ENCODE results near the gene TMEM138. TPM values are rescaled to one million over a fixed set of nuclear protein-coding genes. Genes with fewer than 3 reads are reported as not detected.

The TMEM138 gene
- total RNA-seq, 1 donor from 2014 or later = 19.9 TPM

DNA sequence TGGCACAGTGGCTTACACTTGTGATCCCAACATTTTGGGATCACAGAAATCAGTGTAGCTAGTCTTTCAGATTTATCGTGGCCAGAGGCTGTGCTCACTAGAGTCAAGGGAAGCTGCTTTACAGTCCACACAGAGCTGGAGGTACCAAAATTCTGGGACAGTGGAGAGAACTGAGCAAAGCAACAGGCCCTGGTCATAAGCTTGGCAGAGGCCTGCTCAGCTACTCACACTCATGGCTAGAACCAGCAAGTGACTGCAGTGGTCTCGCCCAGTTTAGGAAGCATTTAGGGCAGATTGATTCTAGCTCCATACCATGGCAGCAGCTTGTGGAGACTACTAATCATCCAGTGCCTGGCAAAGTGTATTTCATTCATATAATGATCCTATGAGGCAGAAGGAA, 39.0 kb downstream of the TMEM138 start:
- H3K27ac ChIP-seq = no peak overlapping the region
- no peaks in the 10 kb centered on the region for H3K9me3 ChIP-seq
- no peaks in the 10 kb centered on the region for H3K27me3 ChIP-seq
- H3K4me1 ChIP-seq = no peaks in the 10 kb centered on the region
- peaks cover 0 to 53% of the 10 kb centered on the region in 2 donors for H3K36me3 ChIP-seq
- H3K4me3 ChIP-seq = no peak overlapping the region
- DNase-seq (ENCODE audit: extremely low spot score in 2 of 2) = no peak
- intact Hi-C loops (cut with DNase I) = no loop called here
- no peak for TF ChIP-seq POLR2AphosphoS5 (IDR thresholded peaks at IDR 0.05; ENCODE audit: insufficient read depth in 1 of 2, low read depth in 1 of 2)
- TF ChIP-seq CTCF (IDR thresholded peaks at IDR 0.05) = no peak
- no peak for TF ChIP-seq POLR2A (IDR thresholded peaks at IDR 0.05)

DNA sequence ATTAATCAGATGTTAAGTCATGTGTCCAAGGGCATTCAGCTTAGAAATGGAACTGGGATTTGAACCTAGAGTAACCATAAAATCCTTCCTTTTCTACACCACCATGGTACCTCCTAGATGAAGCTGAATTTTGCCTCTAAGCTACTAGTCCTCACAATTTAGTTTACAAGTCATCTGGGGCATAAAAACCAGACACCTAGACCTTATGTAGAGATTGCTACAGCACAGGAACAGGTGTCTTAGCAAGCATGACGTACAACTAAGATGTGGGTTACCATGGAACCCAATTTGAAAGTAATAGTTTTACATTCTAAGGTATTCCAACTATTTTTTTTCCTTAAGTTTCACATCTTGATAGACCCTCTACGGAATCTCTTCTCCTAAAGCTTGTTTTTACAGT, 39.4 kb downstream of the TMEM138 start:
- no peak overlapping the region for H3K4me3 ChIP-seq
- no peaks in the 10 kb centered on the region for H3K4me1 ChIP-seq
- H3K27me3 ChIP-seq = no peaks in the 10 kb centered on the region
- peaks cover 0 to 57% of the 10 kb centered on the region in 2 donors for H3K36me3 ChIP-seq
- DNase-seq (ENCODE audit: extremely low spot score in 2 of 2) = no peak
- no peak for TF ChIP-seq POLR2AphosphoS5 (IDR thresholded peaks at IDR 0.05; ENCODE audit: insufficient read depth in 1 of 2, low read depth in 1 of 2)
- TF ChIP-seq CTCF (IDR thresholded peaks at IDR 0.05) = no peak
- TF ChIP-seq POLR2A (IDR thresholded peaks at IDR 0.05) = no peak
- intact Hi-C loops (cut with DNase I) = no loop called here
- no peak overlapping the region for H3K27ac ChIP-seq
- no peaks in the 10 kb centered on the region for H3K9me3 ChIP-seq

DNA sequence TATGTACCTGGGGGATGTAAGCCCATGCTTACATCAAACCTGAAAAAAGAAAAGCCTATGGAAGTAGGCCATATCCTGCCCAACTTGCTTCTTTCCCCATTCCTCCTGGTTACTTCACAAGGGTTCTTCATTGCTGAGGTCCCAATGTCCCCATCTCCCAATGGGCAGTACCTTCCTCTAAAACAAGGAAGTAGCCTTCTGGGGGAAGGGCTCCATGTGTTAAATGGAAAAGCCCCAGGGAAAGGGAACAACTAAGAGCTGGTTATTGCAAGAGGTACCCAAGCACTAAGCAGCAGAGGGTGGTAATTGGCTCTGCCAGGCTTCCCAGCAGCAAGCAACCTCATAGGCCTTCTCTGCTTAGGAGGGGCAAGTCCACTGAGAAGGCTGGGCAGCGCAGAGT, 41.5 kb downstream of the TMEM138 start:
- H3K4me1 ChIP-seq = no peaks in the 10 kb centered on the region
- H3K4me3 ChIP-seq = no peak overlapping the region
- DNase-seq (ENCODE audit: extremely low spot score in 2 of 2) = no peak
- TF ChIP-seq POLR2AphosphoS5 (IDR thresholded peaks at IDR 0.05; ENCODE audit: insufficient read depth in 1 of 2, low read depth in 1 of 2) (no peak), CTCF (IDR thresholded peaks at IDR 0.05) (no peak), POLR2A (IDR thresholded peaks at IDR 0.05) (no peak)
- intact Hi-C loops (cut with DNase I) = no loop called here
- H3K27ac ChIP-seq = no peak overlapping the region
- no peaks in the 10 kb centered on the region for H3K27me3 ChIP-seq
- no peaks in the 10 kb centered on the region for H3K9me3 ChIP-seq
- H3K36me3 ChIP-seq = peaks cover 0 to 75% of the 10 kb centered on the region in 2 donors

DNA sequence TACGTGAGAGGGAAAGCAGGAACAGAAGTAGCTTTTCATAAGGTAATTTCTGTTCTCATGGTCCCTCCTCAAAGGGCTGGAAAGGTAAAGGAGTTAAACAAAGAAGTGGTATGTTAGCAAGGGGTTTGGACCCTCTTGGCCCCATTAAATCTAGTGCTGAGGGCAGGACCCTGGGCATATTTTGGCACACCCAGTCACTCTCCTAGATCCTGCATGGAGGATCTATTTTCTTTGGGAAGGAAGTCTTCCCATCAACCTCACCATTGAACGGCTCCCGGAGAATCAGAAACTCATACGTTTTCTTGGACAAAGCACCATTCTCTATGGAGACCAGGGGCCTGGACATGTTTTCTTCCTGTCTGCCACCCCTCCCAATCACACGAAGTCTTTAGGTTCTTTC, 41.9 kb downstream of the TMEM138 start:
- Histone ChIP-seq H3K4me3 (no peak overlapping the region), H3K36me3 (peaks cover 0 to 75% of the 10 kb centered on the region in 2 donors), H3K9me3 (no peaks in the 10 kb centered on the region), H3K27me3 (no peaks in the 10 kb centered on the region), H3K4me1 (no peaks in the 10 kb centered on the region), H3K27ac (no peak overlapping the region)
- intact Hi-C loops (cut with DNase I) = no loop called here
- TF ChIP-seq POLR2AphosphoS5 (IDR thresholded peaks at IDR 0.05; ENCODE audit: insufficient read depth in 1 of 2, low read depth in 1 of 2) (no peak), POLR2A (IDR thresholded peaks at IDR 0.05) (no peak), CTCF (IDR thresholded peaks at IDR 0.05) (no peak)
- DNase-seq (ENCODE audit: extremely low spot score in 2 of 2) = no peak

DNA sequence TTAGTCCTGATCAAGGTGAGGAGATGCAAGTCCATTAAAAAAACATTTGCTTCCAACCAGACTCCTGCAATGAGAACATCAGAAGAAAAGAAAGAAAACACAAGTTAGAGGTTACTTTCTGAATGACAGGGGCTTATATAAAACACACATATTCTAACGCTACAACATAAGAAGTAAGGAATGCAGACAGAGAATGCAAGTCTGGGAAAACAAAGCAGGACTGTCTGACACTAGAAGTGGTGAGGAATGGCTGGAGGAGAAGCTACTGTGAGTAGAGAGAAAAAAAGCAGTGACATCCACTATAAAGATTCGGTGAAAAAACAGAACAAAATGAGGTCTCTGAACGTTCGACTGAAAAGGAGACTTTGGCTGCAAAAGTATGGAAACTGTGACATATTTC, 42.5 kb downstream of the TMEM138 start:
- no peak overlapping the region for H3K27ac ChIP-seq
- intact Hi-C loops (cut with DNase I) = no loop called here
- DNase-seq (ENCODE audit: extremely low spot score in 2 of 2) = no peak
- no peak overlapping the region for H3K4me3 ChIP-seq
- no peak for TF ChIP-seq CTCF (IDR thresholded peaks at IDR 0.05)
- TF ChIP-seq POLR2A (IDR thresholded peaks at IDR 0.05) = no peak
- TF ChIP-seq POLR2AphosphoS5 (IDR thresholded peaks at IDR 0.05; ENCODE audit: insufficient read depth in 1 of 2, low read depth in 1 of 2) = no peak
- peaks cover 0 to 75% of the 10 kb centered on the region in 2 donors for H3K36me3 ChIP-seq
- H3K4me1 ChIP-seq = no peaks in the 10 kb centered on the region
- no peaks in the 10 kb centered on the region for H3K9me3 ChIP-seq
- no peaks in the 10 kb centered on the region for H3K27me3 ChIP-seq

All from vagina (tissue), 2 donors.